Sigmoid colon (tissue), 4 donors: ENCODE results near the gene DAP3.

Experiments used
- CTCF ChIP-seq, 4 experiments: fragments of 450-650 bp in 3 of 4; fragments of 200-600 bp in 1 of 4; IDR thresholded peaks; one replicate each; pipeline ENCODE4 v1.5.1; 2016 to 2019; ENCODE audit warnings: antibody characterized with exemption in 4 of 4, mild to moderate bottlenecking in 3 of 4, moderate library complexity in 2 of 4
- EP300 ChIP-seq, 4 donors: sonication (generic); formaldehyde crosslinking; IDR thresholded peaks; one replicate each; pipeline ENCODE4 v1.6.1; 2017; ENCODE audit warnings: antibody characterized with exemption in 4 of 4
- POLR2AphosphoS5 ChIP-seq, 4 donors: sonication (generic); formaldehyde crosslinking; IDR thresholded peaks; one replicate each; pipeline ENCODE4 v1.6.1; 2017; ENCODE audit warnings: antibody characterized with exemption in 4 of 4

- TF ChIP-seq POLR2AphosphoS5 (IDR thresholded peaks at IDR 0.05) (no peak), CTCF (IDR thresholded peaks at IDR 0.05) (no peak), EP300 (IDR thresholded peaks at IDR 0.05) (no peak)
These were observed 38.6 kb upstream of the DAP3 start for GRCh38 chr1:155650231-155650757.
